GM21447 (cell line): ENCODE results near the gene DMPK.

ENCODE experiments used
- ATAC-seq: cut with Tn5 transposase; IDR thresholded peaks from one replicate; pipeline ENCODE4 v1.9.1; 2021; ENCODE audit not compliant: unreplicated experiment

The DMPK gene

GRCh38 chr19:45770192-45771101 lies 11.8 kb downstream of the DMPK start:
- ATAC-seq, result peak; percentile 53

GRCh38 chr19:45769821-45770191 lies 12.5 kb downstream of the DMPK start:
- ATAC-seq, result no peak

GRCh38 chr19:45768984-45769782 lies 13.1 kb downstream of the DMPK start, which contains the start of gene SIX5:
TSS of gene SIX5 (minus strand) at chr19:45769252. CDS start at chr19:45768844, 408 bp downstream.
- peak; percentile 43 for ATAC-seq

- ATAC-seq, result no peak
Measured at GRCh38 chr19:45768655-45768983, 13.7 kb downstream of the DMPK start.

GRCh38 chr19:45767881-45768654 lies 14.2 kb downstream of the DMPK start:
- no peak for ATAC-seq

- ATAC-seq, result no peak
Measured at GRCh38 chr19:45767410-45767880, 14.8 kb downstream of the DMPK start.

- ATAC-seq, result no peak
Measured at GRCh38 chr19:45766869-45767346, 15.4 kb downstream of the DMPK start.

GRCh38 chr19:45766296-45766868 lies 15.9 kb downstream of the DMPK start:
- no peak for ATAC-seq

- ATAC-seq, result no peak
Measured at GRCh38 chr19:45765702-45766295, 16.5 kb downstream of the DMPK start.

GRCh38 chr19:45764945-45765701 lies 17.2 kb downstream of the DMPK start:
- ATAC-seq, result no peak

GRCh38 chr19:45764475-45764874 lies 17.8 kb downstream of the DMPK start:
- ATAC-seq, result no peak

GRCh38 chr19:45763691-45764294 lies 18.5 kb downstream of the DMPK start:
- no peak for ATAC-seq

- no peak for ATAC-seq
Measured at GRCh38 chr19:45762870-45763631, 19.2 kb downstream of the DMPK start.

GRCh38 chr19:45761714-45762113 lies 20.6 kb downstream of the DMPK start:
- no peak for ATAC-seq

GRCh38 chr19:45758921-45759320 lies 23.4 kb downstream of the DMPK start:
- ATAC-seq, result no peak

GRCh38 chr19:45757695-45758094 lies 24.6 kb downstream of the DMPK start:
- no peak for ATAC-seq

- no peak for ATAC-seq
Measured at GRCh38 chr19:45754323-45754722, 28.0 kb downstream of the DMPK start.

- ATAC-seq, result no peak
Measured at GRCh38 chr19:45753548-45753947, 28.7 kb downstream of the DMPK start.
